Right lobe of liver (tissue), 4 donors: ENCODE results near the gene KCNB1.

ENCODE experiments used
- POLR2A ChIP-seq: fragments of 450-650 bp; IDR thresholded peaks from one replicate; pipeline ENCODE4 v1.6.1; 2017; ENCODE audit warnings: antibody characterized with exemption, mild to moderate bottlenecking
- TF ChIP-seq, protein P1 (sequence below), 4 donors: fragments of 200-600 bp in 3 of 4; fragments of 450-650 bp in 1 of 4; IDR thresholded peaks; one replicate each; pipeline versions ENCODE4 v1.5.1 to v1.8.0; 2016 to 2022; ENCODE audit warnings: antibody characterized with exemption in 4 of 4, mild to moderate bottlenecking in 2 of 4
- donor health status: DM: no; HTN: no; CAD: no.
- donor health status: DM: no; HTN: no; CAD: no.
- donor health status: DM: no; HTN: yes; CAD: no.

DNA sequence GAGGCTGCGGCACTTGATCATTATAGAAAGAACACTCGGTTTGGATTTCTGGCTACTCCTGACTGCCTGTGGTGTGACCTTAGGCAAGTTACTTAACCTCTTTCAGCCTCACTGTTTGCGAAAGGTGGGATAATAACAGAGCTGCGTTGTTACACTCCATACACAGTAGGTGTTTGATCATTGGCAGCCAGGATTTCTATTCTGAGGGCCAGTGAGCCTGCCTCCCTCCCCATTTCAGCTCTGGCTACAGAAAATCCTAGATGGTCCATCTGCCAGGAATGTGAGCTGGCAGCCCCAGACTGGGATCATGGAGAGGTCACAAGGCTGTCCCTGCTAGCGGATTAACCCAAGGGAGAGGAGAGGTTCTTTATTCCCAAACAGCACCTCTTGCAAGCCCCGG lies 2.7 kb downstream of the KCNB1 start:
- TF ChIP-seq, protein P1, sequence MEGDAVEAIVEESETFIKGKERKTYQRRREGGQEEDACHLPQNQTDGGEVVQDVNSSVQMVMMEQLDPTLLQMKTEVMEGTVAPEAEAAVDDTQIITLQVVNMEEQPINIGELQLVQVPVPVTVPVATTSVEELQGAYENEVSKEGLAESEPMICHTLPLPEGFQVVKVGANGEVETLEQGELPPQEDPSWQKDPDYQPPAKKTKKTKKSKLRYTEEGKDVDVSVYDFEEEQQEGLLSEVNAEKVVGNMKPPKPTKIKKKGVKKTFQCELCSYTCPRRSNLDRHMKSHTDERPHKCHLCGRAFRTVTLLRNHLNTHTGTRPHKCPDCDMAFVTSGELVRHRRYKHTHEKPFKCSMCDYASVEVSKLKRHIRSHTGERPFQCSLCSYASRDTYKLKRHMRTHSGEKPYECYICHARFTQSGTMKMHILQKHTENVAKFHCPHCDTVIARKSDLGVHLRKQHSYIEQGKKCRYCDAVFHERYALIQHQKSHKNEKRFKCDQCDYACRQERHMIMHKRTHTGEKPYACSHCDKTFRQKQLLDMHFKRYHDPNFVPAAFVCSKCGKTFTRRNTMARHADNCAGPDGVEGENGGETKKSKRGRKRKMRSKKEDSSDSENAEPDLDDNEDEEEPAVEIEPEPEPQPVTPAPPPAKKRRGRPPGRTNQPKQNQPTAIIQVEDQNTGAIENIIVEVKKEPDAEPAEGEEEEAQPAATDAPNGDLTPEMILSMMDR (IDR thresholded peaks at IDR 0.05), result no peak
- no peak for TF ChIP-seq POLR2A
